ENCODE results near the gene SLC7A4.

DNA sequence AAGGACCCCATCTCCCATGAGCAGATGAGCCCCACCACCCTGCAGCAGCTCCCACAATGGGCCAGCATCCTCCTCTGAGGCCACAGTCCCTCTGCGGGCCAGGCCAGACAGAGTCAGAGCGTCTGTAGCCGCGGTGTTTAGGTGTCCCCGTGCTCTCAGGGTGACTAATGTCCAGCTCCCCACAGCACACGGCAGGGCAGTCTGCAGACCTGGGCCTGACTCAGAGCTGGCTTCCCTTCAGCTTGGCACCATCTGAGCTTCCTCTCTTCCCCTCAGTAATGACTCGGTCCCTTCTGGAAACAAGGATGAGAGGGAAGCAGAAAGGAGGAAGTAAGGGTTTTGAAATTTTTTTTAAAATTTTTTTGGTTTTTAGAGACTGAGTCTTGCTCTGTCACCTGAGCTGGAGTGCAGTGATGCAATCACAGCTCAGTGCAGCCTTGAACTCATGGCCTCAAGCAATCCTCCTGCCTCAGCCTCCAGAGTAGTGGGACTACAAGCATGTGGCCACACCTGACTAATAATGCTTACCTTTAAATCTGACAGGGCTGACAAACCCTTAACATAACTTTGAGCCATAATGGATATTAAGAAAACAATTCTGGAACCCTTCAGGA lies 41.8 kb upstream of the SLC7A4 start:
- TF ChIP-seq, protein P1, sequence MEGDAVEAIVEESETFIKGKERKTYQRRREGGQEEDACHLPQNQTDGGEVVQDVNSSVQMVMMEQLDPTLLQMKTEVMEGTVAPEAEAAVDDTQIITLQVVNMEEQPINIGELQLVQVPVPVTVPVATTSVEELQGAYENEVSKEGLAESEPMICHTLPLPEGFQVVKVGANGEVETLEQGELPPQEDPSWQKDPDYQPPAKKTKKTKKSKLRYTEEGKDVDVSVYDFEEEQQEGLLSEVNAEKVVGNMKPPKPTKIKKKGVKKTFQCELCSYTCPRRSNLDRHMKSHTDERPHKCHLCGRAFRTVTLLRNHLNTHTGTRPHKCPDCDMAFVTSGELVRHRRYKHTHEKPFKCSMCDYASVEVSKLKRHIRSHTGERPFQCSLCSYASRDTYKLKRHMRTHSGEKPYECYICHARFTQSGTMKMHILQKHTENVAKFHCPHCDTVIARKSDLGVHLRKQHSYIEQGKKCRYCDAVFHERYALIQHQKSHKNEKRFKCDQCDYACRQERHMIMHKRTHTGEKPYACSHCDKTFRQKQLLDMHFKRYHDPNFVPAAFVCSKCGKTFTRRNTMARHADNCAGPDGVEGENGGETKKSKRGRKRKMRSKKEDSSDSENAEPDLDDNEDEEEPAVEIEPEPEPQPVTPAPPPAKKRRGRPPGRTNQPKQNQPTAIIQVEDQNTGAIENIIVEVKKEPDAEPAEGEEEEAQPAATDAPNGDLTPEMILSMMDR (IDR thresholded peaks at IDR 0.05; ENCODE audit: low read depth, low read length): no peak
- no peak for TF ChIP-seq EZH2phosphoT487 (IDR thresholded peaks at IDR 0.05; ENCODE audit: low read depth)
